ENCODE data around the gene CCDC183.
"Not testable (repeated sequence)": the region's sequence is repeated elsewhere in the genome, so short reads cannot be mapped to it uniquely, and the experiment has no call there.

Gene CCDC183

DNA sequence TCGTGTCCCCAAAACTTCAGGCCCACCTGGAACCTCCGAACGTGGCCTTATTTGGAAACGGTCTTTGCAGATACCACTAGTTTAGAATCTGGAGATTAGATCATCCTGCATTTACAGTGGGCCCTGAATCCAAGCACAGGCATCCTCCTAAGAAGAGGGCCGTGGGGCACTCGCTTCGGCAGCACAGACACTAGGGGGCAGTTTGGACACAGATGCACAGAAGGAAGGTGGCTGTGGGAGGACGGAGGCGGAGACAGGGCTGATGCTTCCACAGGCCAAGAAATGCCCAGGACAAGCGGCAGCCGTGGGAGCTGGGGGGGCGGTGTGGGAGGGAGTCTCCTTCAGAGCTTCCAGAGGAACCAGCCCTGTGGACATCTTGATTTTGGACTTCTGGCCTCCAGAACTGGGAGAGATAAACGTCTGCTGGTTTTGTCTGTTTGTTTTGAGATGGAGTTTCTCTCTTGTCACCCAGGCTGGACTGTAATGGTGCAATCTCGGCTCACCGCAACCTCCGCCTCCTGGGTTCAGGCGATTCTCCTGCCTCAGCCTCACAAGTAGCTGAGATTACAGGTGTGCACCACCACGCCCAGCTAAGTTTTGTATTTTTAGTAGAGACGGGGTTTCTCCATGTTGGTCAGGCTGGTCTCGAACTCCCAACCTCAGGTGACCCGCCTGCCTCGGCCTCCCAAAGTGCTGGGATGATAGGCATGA, 35.1 kb upstream of the CCDC183 start:
- DNase-seq: not testable (repeated sequence)

GRCh38 chr9:136761545-136761981, 34.6 kb upstream of the CCDC183 start:
- no peak for DNase-seq

DNA sequence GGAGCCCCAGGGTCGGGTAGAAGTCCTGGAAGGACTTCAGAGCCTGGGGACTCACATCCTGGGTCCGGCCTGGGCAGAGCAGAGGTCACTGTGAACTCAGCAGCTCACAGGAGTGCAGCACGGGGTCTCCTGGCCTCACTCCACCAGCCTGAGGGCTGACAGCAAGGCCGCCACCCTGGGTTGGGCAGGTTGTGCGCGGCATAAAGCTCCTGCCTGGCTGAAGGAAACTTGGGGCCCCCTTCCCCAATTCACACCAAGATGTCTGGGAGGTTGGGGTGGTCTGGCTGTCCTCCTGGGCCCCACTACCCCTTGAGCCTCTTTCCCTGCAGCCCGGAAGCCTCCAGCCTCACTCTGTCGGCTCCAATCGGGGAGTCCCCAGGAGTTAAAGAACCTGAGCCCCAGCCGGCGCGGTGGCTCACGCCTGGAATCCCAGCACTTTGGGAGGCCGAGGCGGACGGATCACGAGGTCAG, 33.9 kb upstream of the CCDC183 start:
- DNase-seq: no peak

DNA sequence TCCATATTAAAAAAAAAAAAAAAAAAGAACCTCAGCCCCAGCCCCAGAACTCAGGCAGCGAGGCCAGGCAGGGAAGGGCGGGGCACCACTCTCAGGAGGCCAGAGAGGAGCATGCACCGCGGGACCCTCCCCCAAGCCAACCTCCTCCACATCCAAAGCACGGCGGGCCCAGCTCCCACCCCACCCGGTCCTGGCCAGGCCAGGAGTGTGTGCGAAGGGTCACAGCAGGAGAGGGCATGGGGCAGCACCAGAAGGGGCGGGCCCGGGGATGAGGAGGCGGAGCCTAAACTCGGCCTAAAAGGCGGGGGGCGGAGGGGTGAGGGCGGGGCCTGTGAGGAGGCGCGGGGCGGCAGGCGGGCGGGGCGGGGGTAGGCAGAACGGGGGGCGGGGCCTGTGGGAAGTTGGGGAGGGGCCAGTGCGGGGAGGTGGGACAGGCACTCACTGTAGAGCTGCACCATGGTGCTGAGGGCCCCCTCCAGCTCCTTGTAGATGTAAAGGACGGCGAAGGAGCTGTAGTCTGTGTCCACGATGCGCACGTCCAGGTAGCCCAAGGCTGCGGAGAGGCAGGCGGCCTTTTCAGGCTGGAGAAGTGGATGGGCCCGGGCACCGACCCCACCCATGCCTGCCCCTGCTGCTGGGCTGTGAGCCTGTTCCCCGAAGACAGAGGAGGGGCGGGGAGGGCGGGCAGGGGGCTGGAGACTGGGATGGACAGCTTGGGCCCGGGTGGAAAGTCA, 33.1 kb upstream of the CCDC183 start:
- peak; percentile 39 for DNase-seq

DNA sequence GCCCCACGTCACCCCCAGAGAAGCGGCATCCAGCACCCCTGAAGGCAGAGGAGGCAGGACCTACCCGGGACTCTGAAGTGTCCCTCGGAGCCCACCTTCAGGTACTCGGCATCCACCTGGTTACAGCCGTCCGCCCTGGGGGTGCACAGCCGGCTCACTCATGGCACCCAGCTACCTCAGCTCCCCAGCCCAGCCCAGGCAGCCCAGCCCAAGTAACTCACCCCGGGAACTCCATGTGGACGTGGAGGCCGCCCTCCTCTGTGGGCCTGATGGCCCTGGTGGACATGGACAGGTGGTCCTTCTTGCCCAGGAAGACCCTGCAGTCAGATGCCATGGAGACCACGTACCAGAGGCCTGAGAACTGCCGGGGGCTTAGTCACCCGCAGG, 32.5 kb upstream of the CCDC183 start:
- DNase-seq: no peak

DNA sequence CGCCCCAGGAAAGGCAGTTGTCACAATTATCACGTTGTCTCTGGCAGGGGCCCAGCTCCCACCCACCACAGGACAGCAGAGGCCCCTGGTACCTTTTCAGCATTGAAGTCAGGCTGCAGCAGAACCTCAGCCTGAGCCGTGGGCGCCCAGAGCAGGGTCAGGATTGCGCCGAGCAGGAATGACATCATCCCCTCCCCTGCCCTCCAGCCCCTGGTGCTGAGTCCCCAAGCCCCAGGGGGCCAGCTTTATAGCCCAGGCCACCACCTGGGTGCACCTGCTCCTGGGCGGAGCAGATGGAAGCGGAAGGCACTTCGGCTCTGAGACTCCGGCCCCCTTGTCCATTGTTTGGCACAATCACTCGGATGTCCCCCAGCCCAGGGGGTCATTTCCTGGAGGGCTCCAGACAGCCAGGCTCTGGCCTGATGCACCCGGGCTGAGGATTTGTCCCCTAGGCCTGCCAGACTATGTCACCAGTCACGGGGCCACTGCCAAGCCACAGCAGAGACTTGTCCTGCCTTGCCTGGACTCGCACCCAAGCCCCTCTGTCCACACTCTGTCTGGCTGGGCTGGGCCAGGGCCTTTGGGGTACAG, 31.7 kb upstream of the CCDC183 start, which contains the start of gene LCN15:
Gene LCN15, minus strand, starts transcription at position 218 of the 591 bp plus-strand sequence. Its CDS starts 30 bp downstream, at position 188.
- DNase-seq: no peak

- no peak for DNase-seq
These were observed 31.1 kb upstream of the CCDC183 start for GRCh38 chr9:136765041-136765440.

DNA sequence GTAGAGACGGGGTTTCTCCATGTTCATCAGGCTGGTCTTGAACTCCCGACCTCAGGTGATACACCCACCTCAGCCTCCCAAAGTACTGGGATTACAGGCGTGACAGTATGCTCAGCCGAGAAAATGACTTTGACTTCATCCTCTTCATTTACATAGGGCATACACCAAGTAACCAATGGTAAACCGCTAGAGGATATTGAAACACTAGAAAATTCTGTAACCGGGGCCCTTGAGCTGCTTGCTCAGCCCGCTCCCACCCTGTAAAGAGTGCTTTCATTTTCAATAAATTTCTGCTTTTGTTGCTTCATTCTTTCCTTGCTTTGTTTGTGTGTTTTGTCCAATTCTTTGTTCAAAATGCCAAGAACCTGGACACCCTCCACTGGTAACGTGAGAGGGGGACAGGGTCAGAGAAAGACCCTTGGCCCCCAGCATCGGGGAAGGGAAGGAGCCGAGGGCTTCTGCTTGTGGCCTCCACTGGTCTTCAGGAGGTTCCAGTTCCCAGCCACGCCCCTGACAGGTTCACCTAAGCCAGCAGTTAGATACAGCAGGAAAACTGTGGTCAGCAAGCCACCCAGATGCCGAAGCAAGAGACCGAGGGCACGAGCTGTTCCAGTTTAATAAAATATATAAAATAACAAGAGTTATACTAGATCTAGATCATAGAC, 30.3 kb upstream of the CCDC183 start:
- DNase-seq: not testable (repeated sequence)

GRCh38 chr9:136766410-136767120, 29.6 kb upstream of the CCDC183 start:
- DNase-seq: not testable (repeated sequence)

- DNase-seq: no peak
These were observed 26.4 kb upstream of the CCDC183 start for GRCh38 chr9:136769710-136770191.

DNA sequence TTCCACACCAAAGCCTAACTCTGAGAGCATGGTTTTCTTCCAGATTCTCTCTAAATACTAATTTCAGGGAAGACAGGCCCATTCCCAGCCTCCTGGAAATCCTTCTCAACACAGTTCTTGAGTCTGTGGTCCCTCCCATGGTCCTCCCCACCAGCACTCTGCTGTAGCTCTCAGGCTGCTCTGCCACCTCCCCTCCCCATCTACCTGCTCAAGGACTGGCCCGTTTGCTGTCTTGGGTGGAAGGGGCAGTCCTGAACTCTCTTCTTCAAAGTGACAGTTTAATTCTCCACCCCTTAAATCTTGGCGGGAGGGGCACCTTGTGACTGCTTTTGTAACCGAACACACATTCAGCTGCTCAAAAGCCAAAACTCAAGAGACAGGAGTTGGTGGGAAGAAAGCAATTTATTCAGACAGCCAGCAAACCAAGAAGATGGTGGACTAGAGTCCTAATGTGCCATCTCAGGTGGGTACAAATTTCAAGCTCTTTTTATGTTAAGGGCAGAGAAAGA, 24.2 kb upstream of the CCDC183 start:
- no peak for DNase-seq

- no peak for DNase-seq
These were observed 22.6 kb upstream of the CCDC183 start for GRCh38 chr9:136773386-136774044.

GRCh38 chr9:136774416-136775045, 21.6 kb upstream of the CCDC183 start:
- no peak for DNase-seq

DNA sequence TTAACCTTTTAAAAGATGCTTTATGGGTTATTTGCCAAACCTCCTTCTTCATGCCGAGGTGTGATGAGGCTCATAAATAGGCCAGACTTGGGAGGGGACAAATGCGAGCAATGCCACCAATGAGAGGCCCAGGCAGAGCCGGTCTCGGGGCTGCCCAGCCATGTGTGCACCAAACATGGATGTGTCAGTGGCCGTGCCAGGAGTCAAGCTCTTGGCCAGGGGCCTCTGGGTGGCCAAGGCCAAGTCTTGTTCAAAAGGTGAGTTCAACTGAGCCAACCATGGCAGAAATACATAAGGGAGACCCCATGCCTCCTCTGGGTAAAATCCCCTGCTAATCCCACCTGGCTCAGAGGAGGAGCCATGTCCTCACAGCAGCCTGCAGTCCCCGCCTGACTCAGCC, 20.9 kb upstream of the CCDC183 start:
- no peak for DNase-seq

- DNase-seq: no peak
These were observed 19.2 kb upstream of the CCDC183 start for GRCh38 chr9:136776947-136777346.

DNA sequence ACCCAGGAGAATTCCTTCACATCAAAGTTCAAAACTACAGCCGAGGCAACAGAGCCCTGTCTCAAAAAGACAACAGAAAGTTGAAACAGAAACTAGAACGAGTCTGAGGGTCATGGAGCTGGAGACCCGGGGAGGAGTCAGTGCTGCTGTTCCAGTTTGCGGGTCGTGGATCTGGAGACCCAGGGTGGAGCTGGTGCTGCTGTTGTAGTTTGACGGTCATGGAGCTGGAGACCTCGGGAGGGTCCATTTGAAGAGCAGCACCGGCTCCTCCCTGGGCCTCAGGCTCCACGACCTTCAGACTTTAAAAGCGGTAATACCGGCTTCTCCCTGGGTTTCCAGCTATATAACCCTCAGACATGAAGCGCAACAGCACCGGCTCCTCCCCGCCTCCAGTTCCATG, 18.8 kb upstream of the CCDC183 start:
- no peak for DNase-seq

DNA sequence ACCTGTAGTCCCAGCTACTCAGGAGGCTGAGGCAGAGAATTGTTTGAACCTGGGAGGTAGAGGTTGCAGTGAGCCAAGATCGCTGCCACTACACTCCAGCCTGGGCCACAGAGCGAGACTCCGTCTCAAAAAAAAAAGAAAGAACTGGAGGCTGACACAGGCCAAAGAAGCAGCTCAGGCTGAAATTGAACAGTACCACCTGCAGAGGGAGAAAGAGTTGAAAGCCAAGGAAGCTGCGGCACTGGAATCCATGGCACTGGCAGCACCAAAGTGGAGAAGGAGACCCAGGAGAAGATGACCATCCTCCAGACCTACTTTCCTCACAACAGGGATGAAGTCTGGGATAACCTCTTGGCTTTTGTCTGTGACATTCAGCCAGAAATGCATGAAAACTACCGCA, 16.3 kb upstream of the CCDC183 start:
- no peak for DNase-seq

DNA sequence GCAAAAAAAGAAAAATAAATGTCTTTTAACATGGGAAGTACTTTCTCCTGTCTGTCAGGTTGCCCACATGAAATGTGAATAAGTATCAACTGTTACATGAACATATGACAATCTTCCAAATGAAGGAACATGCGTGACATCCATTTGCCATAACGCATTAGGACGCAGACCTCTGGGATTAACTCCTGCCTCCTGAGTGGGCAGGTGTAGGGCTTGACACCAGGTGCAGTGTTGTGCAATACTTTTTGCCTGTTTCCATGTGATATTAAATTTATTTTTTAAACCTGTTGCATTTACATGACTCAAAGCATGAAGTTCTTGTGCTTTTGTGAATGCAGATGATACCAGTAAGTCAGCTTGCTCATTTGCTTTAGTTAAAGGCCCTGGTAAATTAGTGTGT, 13.7 kb upstream of the CCDC183 start:
- no peak for DNase-seq

DNA sequence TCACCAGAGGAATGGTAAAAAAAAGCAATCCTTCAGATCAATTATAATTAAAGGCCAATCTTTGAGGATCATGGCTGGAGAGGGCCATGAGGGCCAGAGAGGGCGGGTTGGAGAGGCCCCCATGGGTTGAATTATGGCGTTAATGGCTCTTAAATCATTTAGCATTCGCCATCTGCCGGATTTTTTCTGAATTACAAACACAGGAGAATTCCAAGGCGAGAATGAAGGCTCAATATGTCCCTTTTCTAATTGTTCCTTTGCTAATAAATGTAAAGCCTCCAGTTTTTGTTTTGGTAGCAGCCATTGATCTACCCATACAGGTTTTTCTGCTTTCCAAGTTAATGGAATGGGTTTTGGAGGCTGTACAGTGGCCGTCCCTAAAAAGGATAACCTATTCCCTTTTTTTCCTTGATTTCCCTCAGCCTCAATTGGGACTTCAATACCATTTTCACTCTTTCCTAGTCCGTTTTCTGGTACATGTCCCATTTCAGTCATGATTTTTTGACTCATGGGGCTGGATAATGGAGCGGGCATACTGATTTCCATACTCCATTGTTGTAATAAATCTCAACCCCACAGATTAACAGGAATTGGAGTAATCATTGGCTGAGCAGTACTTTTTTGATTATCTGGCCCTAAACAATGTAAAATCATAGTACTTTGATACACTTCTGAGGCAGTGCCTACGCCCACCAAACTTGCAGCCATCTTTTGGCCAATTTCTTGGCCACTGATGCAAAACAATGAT, 11.7 kb upstream of the CCDC183 start:
- DNase-seq: no peak

DNA sequence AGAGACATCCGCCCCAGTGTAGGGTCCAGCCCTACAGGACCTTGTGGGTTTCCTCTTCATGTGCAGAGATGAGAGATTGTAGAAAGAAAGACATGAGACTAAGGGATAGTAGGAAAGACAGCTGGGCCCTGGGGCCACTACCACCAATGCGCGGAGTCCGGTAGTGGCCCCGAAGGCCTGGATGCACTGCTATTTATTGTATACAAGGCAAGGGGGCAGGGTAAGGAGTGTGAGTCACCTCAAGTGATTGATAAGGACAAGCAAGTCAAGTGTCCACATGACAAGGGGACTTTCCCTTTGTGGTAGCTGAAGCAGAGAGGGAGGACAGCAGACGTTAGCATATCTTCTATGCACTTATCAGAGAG, 11.2 kb upstream of the CCDC183 start:
- DNase-seq: no peak
